EH (cell line): ENCODE results near the gene HLCS.

Source experiments
- DNase-seq: peaks from one replicate; pipeline ENCODE4 v3.0.0-alpha.2; 2015; ENCODE audit warnings: low read depth

The HLCS gene

DNA sequence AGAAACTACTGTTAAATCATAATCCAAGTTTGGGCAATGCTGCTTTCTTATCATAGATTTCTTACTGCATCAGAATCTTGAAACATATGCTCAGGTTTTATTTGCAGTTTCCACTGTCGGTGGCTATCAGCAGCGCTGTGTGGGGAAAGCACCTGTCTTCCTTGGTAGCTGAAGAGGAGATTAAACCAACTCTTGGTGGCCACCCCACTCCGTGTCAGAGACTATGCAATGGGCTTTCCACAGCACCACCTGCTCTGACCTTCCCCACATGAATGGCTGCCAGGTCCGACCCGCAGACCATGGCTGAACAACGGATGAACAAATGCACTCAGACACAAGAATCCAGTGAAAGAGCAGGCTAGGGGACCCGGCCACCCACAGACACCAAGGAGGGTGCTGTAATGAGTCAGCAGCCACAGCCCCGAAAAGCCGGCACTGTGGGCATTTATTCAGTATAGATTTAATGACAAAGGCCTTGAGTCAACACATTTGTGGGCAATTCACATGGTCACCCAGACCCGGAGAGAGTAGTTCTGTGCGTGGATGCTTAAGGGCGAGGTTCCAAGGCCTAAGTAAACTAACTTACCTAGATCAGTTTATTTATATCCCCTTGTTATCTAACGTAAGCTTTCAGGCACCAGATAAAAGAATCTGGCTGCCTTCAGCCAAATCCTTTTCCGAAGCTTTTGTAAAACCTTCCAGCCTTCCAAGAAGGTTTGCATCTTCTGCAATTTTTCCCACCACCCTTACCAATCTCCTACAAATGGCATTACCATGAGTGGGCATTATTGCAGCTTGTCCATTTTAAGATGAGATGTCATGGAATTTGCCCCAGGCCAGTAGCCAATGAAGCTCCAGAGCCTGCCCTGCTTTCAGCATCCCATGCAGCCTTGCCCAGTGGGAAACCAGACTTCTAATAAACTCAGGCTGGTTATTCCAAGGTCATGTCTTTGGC is 82.7 kb downstream of the HLCS start:
- peak; percentile 71 for DNase-seq

DNA sequence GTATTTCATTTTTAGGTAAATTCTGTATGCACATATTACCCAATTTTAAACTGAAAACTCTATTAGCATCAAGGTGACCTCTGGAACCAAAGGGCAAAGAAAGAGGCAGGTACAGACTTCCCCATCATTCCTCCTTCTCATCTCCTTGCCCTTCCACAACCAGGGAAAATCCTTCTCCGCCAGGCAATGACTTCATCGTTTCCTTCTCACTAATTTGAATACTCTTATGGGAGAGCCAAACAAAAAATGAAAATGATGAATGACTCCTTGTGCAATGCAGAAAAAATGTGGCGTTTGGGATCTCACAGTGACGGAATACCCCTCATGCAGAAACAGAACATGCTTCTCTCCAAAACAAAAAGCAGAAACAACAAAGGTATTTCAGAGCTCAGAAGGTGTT is 83.7 kb downstream of the HLCS start:
- no peak for DNase-seq

DNA sequence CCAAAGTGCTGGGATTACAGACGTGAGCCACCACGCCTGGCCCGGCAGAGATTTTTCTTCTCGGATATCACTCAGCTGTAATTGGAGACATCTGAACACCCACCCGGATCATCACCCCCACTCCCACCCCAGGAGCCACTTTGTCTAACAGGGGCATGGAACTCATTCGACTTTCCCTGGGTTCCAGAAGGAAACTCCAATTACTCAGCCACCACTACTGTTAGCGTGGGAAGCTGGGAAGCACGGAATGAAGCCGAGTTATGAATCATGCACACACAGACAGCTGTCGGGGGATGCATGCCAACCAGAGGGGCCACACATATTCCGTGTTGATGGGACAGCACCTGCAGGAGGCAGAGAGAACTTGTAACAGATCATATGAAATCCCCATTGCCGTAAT is 85.2 kb downstream of the HLCS start:
- DNase-seq: peak; percentile 82

DNA sequence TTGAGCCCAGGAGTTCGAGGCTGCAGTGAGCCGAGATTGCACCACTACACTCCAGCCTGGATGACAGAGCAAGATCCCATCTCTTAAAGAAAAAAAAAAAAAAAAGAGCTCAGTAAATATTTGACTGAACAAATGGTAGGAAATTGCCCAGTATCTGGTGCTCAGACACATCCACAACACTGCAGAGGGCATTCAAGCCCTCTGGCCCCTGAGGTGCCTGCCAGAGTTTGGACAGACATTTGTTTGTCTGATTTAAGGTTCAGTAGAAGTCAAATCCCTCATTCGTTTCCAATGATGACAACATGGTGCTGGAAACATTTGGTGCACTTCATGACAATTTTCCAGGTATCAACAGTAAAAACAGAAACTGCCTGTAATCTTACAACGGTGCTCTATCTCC is 86.6 kb downstream of the HLCS start:
- no peak for DNase-seq

DNA sequence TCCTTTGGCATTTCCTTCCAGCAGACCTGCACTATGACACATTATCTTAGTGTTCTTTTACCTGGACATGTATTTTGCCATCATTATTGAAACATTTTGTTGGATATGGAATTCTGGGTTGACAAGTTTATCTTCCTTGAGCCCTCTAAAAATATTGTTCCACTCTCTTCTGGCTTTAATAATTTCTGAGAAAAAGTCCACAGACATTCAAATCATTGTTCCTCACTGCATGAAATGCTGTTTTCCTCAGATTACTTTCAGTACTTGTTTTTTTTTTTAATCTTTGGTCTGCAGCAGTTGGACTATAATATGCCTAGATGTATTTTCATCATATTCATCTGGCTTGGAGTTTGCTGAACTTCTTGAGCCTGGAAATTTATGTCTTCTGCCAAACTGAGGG is 88.7 kb downstream of the HLCS start:
- no peak for DNase-seq

GRCh38 chr21:36874665-36875064 is 91.8 kb downstream of the HLCS start:
- DNase-seq: no peak

DNA sequence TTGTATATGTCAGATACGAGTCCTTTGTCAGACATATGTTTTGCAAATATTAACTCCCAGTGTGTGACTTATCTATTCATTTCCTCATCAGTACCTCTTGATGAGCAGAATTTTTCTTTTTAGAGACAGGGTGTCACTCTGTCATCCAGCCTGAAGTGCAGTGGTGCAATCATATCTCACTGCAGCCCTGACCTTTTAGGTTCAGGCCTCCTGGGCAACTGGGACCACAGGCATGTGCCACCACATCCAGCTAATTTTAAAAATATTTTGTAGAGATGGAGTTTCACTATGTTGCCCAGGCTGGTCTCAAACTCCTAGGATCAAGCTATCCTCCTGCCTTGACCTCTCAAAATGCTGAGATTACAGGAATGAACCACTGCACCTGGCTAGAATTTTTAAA is 93.0 kb downstream of the HLCS start:
- DNase-seq: peak; percentile 57

DNA sequence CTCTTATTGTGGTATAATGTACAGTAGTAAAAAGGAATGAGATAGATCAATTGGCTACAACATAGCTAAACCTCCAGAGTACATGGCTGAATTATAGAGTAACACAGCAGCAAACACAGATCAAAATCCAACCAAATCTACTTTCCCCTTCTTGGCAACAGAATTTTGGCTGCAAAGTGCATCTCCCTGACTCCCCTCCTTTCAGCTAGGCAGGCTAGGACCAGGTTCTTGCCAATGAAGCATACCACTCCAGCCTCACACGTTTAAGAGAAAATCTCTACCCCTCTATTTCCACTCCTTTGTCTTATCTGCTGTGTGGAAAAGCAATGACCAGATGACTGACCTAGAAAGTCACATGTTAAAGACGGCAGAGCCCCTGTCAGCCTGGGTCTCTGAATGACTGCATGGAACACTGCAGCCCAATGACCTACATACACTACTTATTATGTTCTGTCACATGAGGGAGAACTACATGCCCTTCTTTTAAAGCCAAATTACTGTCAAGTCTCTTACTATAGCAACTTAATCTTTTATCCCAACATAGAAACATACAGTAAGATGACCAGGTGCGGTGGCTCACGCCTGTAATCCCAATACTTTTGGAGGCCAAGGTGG is 99.1 kb downstream of the HLCS start:
- no peak for DNase-seq

DNA sequence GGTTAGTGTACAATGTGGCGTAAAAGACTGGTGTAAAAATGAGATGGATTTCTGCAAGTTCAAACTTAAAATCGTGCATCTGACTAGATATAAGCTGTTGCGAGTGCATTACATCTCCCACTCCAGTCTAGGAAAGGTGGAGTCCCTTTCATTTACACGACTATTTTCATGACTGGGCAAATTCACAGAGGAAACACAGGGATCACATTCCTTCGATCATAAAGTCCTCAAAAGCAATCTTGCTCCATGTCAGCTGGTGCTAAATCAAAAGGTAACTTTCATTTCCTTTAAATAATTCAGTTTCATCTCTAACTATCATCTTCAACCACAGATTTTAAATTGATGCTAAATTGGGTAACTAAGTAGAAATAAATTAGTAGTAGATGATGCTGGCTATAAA is 100.0 kb downstream of the HLCS start:
- no peak for DNase-seq

DNA sequence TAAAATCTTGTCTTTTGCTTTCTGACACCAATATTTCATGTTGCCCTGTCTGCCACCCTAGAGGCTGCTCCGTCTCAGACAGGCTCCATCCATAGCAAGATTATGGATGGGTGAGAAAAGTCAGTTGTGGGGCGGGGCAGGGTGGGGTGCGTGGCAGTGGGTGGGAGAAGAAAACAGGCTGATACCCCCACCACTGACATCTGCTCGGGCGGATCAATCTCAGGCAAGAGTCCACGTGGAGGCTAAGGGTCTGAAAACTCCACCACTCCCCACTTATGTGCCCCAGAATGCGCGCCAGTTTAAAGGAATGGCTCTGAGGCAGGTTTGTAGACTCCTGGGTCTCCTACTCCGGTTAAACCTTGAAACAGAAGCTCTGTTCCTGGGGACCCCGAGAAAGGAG is 101.5 kb downstream of the HLCS start:
- no peak for DNase-seq

GRCh38 chr21:36863260-36863659 is 103.2 kb downstream of the HLCS start:
- no peak for DNase-seq

DNA sequence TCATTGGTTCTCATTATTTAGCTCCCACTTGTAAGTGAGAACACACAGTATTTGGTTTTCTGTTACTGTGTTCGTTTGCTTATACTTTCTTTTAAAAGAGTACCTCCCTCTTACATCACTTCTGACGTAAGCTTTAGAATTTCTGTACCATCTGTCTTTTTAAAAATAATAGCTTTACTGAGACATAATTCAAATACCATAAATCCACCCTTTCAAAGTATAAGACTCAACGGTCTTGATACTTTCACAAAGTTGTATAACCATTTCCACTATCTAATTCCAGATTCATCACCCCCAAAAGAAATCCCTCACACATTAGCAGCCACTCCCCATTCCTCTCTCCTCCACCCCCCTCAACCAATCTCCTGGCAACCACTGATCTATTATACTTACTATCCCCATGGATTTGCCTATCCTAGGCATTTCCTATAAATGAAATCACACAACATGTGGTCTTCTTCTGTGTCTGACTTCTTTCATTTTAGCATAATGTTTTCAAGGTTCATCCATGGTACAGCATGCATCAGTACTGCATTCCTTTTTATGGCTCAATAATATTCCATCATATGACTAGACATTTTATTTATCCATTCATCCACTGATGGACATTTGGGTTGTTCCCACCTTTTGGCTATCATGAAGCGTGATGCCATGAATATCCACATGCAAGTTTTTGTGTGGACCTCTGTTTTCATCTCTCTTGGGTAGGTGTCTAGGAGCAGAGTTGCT is 104.7 kb downstream of the HLCS start:
- no peak for DNase-seq

DNA sequence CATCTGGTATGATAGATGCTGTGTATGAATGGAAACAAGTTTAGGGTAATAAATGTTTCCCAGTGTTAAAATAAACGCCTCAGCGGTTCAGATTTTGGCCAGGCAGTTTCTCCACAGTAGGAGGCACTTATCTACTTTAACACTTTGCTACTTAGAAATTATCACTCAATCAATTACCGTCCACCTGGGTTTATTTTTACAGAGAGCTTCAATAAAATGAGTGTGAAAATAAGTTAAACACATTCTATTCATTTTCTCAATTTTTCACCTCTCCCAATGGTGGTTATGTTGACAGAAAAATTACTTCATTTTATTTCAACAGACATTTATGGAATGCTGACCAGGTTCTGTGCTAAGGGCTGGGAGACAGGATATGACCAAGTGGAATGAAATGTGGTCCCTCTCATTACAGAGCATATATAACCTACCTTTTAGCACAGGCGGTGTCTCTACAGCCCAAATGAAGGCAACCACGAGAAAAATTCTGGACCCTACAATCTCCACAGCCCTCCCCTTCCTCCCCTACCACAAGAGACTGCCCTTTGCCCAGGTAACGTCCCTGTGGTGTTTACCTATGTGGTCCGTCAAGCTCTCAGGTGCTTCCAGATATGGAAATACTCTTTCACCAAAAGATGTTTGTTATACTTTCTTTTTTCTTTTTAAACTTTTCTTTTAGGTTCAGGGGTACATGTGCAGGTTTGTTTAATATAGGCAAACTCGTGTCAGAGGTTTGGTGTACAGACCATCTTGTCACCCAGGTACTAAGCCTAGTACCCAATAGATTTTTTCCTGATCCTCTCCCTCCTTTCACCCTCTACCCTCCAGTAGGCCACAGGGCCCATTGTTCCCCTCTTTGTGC is 105.5 kb downstream of the HLCS start:
- DNase-seq: peak; percentile 85

GRCh38 chr21:36859744-36860501 is 106.5 kb downstream of the HLCS start:
- peak; percentile 57 for DNase-seq

- peak; percentile 30 for DNase-seq
Observed at GRCh38 chr21:36858320-36858957, 108.0 kb downstream of the HLCS start.

DNA sequence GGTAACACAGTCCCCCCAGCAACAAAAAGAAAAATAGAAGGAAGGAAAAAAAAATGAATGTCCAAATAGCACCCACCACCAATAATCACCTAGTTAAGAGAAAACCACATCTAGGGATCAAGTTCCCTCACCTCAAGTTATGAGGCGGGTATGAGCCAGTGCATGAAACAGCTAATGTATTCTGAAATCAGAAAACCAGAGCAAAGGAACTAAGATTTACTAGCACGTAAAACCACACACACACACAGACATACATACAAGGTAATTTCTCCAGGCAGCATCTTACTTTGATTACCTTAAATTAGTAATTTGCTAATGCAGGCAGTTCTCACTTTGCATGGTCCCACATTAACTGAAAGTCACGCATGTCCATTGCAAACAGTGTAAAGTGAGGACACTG is 109.8 kb downstream of the HLCS start:
- no peak for DNase-seq

DNA sequence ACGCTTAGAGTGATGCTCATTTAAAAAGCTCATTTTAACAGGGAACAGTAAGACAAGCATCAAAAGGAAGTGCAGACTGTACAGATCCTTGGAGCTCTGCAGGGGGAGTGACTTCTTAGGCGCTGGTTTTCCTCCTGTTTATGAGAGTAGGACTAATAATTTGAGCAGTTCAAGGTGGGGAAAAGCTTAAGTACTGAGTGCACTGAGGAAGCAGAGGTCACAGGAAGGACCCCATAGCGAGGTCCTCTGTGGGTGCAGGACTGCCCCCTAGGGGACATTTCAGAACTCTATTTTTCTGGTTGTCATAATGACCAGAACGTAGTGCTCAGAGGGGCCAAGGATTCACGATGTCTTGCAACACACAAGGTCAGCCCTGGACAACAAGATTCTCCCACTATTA is 112.1 kb downstream of the HLCS start:
- peak; percentile 50 for DNase-seq

DNA sequence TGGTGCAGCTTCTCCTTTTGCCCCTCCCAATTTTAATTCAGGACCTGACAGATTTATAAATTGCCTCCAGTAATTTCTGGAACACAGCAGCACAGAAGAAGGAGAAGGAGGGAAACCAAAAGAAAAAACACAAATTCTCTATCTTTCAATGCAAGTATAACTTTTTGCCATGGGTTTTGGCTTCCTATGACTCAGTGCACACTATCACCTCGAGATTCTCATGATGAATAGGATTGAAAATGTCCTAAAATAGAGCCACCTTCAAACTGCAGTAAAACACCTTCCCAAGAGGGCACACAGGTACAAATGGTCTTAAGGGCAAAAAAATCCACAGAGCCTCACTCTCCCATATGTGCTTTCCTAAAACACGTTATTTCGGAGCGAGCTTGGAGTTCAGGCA is 113.6 kb downstream of the HLCS start:
- no peak for DNase-seq

GRCh38 chr21:36852293-36852692 is 114.2 kb downstream of the HLCS start:
- no peak for DNase-seq

GRCh38 chr21:36851121-36851520 is 115.3 kb downstream of the HLCS start:
- no peak for DNase-seq

- DNase-seq: no peak
Observed at GRCh38 chr21:36850372-36850771, 116.1 kb downstream of the HLCS start.
